Measurements from ENCODE around the gene SHANK2.

The SHANK2 gene

GRCh38 chr11:71294846-71295600 lies 42.6 kb upstream of the SHANK2 start:
- H3K4me3 ChIP-seq (ENCODE audit: control insufficient read depth, low read depth, low read length): no peak overlapping the region
- TF ChIP-seq CTCF (conservative IDR thresholded peaks at IDR 0.05; ENCODE audit: control insufficient read depth, insufficient read depth, low read depth, low read length): no peak
- DNase-seq (ENCODE audit: low read depth): no peak

GRCh38 chr11:71293961-71294782 lies 41.8 kb upstream of the SHANK2 start:
- DNase-seq (ENCODE audit: low read depth): no peak
- no peak overlapping the region for H3K4me3 ChIP-seq (ENCODE audit: control insufficient read depth, low read depth, low read length)
- no peak for TF ChIP-seq CTCF (conservative IDR thresholded peaks at IDR 0.05; ENCODE audit: control insufficient read depth, insufficient read depth, low read depth, low read length)

- no peak for TF ChIP-seq CTCF (conservative IDR thresholded peaks at IDR 0.05; ENCODE audit: control insufficient read depth, insufficient read depth, low read depth, low read length)
- DNase-seq (ENCODE audit: low read depth): peak; percentile 98
- no peak overlapping the region for H3K4me3 ChIP-seq (ENCODE audit: control insufficient read depth, low read depth, low read length)
Measured at GRCh38 chr11:71286701-71287643, 34.6 kb upstream of the SHANK2 start.

GRCh38 chr11:71285111-71285510 lies 32.7 kb upstream of the SHANK2 start:
- H3K4me3 ChIP-seq (ENCODE audit: control insufficient read depth, low read depth, low read length): no peak overlapping the region
- DNase-seq (ENCODE audit: low read depth): no peak
- TF ChIP-seq CTCF (conservative IDR thresholded peaks at IDR 0.05; ENCODE audit: control insufficient read depth, insufficient read depth, low read depth, low read length): no peak

- no peak for TF ChIP-seq CTCF (conservative IDR thresholded peaks at IDR 0.05; ENCODE audit: control insufficient read depth, insufficient read depth, low read depth, low read length)
- H3K4me3 ChIP-seq (ENCODE audit: control insufficient read depth, low read depth, low read length): no peak overlapping the region
- DNase-seq (ENCODE audit: low read depth): no peak
Measured at GRCh38 chr11:71284525-71285092, 32.2 kb upstream of the SHANK2 start.

- no peak for DNase-seq (ENCODE audit: low read depth)
- H3K4me3 ChIP-seq (ENCODE audit: control insufficient read depth, low read depth, low read length): no peak overlapping the region
- no peak for TF ChIP-seq CTCF (conservative IDR thresholded peaks at IDR 0.05; ENCODE audit: control insufficient read depth, insufficient read depth, low read depth, low read length)
Measured at GRCh38 chr11:71283971-71284441, 31.6 kb upstream of the SHANK2 start.
